Gastrocnemius medialis (tissue), 4 donors: Measurements from ENCODE around the gene MYO16.

Source experiments
- CTCF ChIP-seq, 5 experiments: fragments of 450-650 bp in 3 of 5; fragments of 200-600 bp in 2 of 5; sonication (generic) in 2 of 5; IDR thresholded peaks in 4 of 5; conservative IDR thresholded peaks in 1 of 5; 1 replicate in 4 of 5; 2 replicates in 1 of 5; pipeline ENCODE4 v1.5.1; 2016 to 2019; ENCODE audit warnings: antibody characterized with exemption in 5 of 5, mild to moderate bottlenecking in 3 of 5, moderate library complexity in 3 of 5
- POLR2A ChIP-seq, 2 donors: fragments of 450-650 bp; IDR thresholded peaks; one replicate each; pipeline ENCODE4 v1.6.1; 2017; ENCODE audit warnings: antibody characterized with exemption in 2 of 2, mild to moderate bottlenecking in 2 of 2, moderate library complexity in 2 of 2

- TF ChIP-seq CTCF (IDR thresholded peaks at IDR 0.05 in 4 of 5, conservative IDR thresholded peaks at IDR 0.05 in 1 of 5) (no peak), POLR2A (IDR thresholded peaks at IDR 0.05) (no peak)
Observed at GRCh38 chr13:109198585-109198984, 569.2 kb downstream of the MYO16 start.
